AG09309 (cell line): ENCODE results near the gene C1orf232.

Experiments used
- DNase-seq: peaks from one replicate; pipeline ENCODE4 v3.0.0-alpha.2; 2010; ENCODE audit warnings: low read depth
- H3K4me3 ChIP-seq: 2 replicates; pipeline ENCODE4 v1.5.1; 2011; ENCODE audit warnings: mild to moderate bottlenecking, low read depth, low read length, moderate library complexity; ENCODE audit not compliant: control insufficient read depth
- TF ChIP-seq, protein P1 (sequence below): IDR thresholded peaks from 2 replicates; pipeline ENCODE4 v1.5.1; 2011; ENCODE audit warnings: mild to moderate bottlenecking, low read depth, low read length, inconsistent platforms; ENCODE audit not compliant: insufficient read depth, control insufficient read depth; ENCODE audit errors: missing control alignments

The C1orf232 gene

DNA sequence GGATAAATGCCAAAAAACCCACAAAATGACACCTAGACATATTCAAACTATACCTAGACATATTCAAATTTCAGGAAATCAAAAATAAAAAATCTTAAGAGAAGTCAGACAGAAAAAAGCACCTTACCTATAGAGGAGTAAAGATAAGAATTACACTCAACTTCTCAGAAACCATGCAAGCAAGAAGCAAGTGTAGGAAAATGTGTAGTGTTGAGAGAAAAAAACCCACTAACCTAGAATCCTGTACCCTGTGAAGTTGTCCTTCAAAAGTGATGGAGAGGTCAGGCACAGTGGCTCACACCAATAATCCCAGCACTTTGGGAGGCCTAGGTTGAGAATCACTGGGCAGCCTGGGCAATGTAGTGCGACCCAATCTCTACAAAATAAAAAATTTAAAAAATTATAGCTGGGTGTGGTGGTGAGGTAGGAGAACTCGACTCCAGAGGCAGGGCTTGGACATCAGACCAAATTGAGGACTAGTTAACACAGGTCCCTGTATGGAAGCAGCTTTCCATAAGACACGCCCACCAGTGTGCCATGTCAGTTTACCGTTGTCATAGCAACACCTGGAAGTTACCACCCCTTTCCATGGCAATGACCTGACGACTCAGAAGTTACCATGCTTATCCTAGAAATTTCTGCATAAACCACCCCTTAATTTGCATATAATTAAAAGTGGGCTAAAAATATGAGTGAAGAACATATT, 36.5 kb downstream of the C1orf232 start:
- no peak overlapping the region for H3K4me3 ChIP-seq
- DNase-seq = no peak
- TF ChIP-seq, protein P1, sequence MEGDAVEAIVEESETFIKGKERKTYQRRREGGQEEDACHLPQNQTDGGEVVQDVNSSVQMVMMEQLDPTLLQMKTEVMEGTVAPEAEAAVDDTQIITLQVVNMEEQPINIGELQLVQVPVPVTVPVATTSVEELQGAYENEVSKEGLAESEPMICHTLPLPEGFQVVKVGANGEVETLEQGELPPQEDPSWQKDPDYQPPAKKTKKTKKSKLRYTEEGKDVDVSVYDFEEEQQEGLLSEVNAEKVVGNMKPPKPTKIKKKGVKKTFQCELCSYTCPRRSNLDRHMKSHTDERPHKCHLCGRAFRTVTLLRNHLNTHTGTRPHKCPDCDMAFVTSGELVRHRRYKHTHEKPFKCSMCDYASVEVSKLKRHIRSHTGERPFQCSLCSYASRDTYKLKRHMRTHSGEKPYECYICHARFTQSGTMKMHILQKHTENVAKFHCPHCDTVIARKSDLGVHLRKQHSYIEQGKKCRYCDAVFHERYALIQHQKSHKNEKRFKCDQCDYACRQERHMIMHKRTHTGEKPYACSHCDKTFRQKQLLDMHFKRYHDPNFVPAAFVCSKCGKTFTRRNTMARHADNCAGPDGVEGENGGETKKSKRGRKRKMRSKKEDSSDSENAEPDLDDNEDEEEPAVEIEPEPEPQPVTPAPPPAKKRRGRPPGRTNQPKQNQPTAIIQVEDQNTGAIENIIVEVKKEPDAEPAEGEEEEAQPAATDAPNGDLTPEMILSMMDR = no peak

DNA sequence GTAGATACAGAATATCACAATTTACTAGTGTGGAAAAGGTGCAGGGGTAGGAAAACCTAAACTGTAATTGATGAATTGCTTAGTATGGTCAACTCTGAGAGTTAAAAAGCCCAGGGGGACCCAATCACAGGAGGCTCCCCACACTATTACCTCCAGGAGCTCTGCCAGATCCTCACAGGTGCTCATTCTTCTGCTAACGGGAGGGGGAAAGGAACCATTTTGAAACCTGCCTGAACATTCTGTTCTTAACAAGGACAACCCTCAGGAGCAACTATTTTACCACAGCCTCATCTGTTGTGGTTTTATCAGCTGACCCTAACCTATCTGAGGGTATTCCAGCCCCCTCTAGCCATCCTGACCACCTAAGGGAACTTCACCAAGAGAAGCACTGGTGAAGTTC, 38.1 kb downstream of the C1orf232 start:
- H3K4me3 ChIP-seq = no peak overlapping the region
- TF ChIP-seq, protein P1 = no peak
- DNase-seq = no peak

DNA sequence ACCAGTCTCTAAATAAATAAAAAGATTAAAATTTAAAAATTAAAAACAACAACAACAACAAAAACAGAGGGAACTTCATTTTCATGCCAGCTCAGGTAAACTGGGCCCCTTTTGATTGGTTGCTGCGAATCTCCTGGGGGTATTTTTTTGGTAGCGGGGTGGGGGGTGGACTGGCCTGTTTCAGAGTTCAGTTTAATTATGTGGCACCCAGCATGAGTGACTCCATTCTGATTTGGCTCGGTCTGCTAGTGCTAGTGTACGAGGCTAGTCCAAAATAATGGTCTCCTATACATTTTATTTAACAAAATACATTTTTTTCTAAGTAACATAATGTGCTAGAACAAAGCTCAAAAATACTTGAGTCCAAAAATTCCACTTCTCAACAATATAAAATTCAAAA, 39.0 kb downstream of the C1orf232 start:
- TF ChIP-seq, protein P1 = no peak
- DNase-seq = no peak

GRCh38 chr1:26127235-26128163, 41.3 kb downstream of the C1orf232 start:
- no peak for DNase-seq

More for the DNA sequence above, 39.0 kb downstream of the C1orf232 start:
- no peak overlapping the region for H3K4me3 ChIP-seq

DNA sequence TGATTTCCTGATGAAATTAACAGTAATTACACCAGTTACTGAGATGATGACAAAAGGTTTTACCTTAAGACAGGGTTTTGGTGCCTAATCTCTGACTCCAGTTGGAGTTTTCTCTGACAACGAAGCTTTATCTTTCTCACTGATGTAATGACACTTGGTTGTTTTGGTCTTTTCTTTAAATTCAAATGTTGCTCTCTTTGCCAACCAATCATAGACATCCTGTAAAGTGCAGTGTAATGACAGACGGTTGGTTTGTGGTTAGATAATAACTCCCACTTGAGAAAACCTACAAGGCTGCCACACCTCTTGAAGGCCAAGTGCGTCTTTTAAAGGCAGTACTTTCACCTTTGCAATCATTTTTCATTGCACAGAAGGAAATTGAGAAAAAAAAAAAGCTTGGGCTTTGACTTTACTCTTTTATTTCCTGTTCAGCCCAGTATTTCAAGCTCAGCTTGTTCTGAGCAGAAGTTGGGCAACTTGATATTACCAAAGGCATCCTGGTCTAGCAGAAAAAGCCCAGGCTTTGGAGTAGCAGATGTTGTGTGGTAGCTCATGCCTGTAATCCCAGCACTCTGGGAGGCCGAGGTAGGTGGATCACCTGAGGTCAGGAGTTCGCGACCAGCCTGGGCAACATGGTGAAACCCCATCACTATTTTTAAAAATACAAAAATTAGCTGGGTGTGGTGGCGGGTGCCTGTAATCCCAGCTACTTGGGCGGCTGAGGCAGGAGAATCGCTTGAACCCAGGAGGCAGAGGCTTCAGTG, 42.3 kb downstream of the C1orf232 start:
- DNase-seq = no peak
- TF ChIP-seq, protein P1 = no peak
- no peak overlapping the region for H3K4me3 ChIP-seq

More at GRCh38 chr1:26127235-26128163, 41.3 kb downstream of the C1orf232 start:
- TF ChIP-seq, protein P1 = no peak
- H3K4me3 ChIP-seq = no peak overlapping the region

DNA sequence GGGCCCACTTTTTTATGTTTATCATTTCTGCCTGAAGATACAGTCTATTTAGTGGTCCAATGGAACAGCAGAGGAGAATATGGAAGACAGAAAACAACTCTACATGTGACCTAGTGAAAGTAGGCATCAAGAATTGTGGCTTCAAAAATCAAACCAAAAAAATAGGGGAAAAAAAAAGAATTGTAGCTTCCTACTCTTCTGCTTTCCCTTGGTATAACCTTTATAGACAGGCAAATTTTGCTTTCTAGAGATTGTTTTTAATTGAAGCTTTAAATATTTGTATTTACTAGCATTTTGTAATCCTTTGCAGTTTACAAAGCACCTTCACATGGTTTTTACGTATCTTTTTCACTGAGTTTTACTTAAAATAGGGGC, 42.8 kb downstream of the C1orf232 start:
- H3K4me3 ChIP-seq = no peak overlapping the region

More for the DNA sequence above, 42.8 kb downstream of the C1orf232 start:
- DNase-seq = no peak
- TF ChIP-seq, protein P1 = no peak
